Measurements from ENCODE around the gene CALCR.

Gene CALCR

DNA sequence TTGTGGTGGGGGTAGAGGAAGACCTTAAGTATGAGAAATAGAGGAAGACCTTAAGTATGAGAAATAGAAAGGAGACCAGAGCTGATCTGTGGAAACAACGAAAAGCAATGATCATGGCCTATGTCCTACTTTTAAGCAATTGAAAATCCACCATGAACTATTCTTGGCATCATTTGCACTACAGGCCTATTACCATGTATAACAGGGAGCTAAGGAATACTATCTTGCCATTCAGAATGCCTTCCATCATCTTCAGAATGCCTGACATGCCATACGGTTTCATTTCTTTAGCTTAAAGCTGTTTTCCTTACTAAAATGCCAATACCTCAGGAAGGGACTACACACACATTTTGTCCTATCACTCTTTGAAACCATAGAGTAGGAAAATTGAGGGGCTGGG lies 127.0 kb downstream of the CALCR start:
- DNase-seq (ENCODE audit: low read depth), result no peak
- no peak overlapping the region for H3K4me3 ChIP-seq (replicated peaks; ENCODE audit: low read depth, low read length)
- TF ChIP-seq, protein P1, sequence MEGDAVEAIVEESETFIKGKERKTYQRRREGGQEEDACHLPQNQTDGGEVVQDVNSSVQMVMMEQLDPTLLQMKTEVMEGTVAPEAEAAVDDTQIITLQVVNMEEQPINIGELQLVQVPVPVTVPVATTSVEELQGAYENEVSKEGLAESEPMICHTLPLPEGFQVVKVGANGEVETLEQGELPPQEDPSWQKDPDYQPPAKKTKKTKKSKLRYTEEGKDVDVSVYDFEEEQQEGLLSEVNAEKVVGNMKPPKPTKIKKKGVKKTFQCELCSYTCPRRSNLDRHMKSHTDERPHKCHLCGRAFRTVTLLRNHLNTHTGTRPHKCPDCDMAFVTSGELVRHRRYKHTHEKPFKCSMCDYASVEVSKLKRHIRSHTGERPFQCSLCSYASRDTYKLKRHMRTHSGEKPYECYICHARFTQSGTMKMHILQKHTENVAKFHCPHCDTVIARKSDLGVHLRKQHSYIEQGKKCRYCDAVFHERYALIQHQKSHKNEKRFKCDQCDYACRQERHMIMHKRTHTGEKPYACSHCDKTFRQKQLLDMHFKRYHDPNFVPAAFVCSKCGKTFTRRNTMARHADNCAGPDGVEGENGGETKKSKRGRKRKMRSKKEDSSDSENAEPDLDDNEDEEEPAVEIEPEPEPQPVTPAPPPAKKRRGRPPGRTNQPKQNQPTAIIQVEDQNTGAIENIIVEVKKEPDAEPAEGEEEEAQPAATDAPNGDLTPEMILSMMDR (IDR thresholded peaks at IDR 0.05; ENCODE audit: low read length, missing control alignments), result no peak

- TF ChIP-seq, protein P1 (IDR thresholded peaks at IDR 0.05; ENCODE audit: low read length, missing control alignments), result peak; percentile 76
- peak; percentile 52 for DNase-seq (ENCODE audit: low read depth)
- no peak overlapping the region for H3K4me3 ChIP-seq (replicated peaks; ENCODE audit: low read depth, low read length)
Measured at GRCh38 chr7:93442478-93443224, 131.9 kb downstream of the CALCR start.

DNA sequence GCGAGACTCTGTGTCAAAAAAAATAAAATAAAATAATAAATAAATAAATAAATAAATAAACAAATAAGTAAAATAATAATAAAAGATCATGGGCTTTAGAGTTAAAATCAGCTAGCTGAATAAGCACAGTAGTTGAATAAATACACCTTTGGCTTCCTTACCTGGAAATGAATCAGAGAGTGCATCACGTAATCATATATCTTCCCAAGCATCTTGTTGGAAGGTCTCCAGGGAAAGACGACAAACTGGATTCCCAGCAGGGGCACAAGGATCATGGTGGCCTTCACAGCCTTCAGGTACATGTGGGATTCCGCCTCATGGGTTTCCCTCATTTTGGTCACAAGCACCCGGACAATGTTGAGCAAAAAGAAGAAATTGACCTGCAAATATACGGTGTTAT lies 138.7 kb downstream of the CALCR start:
- no peak overlapping the region for H3K4me3 ChIP-seq (replicated peaks; ENCODE audit: low read depth, low read length)
- DNase-seq (ENCODE audit: low read depth), result no peak
- TF ChIP-seq, protein P1 (IDR thresholded peaks at IDR 0.05; ENCODE audit: low read length, missing control alignments), result no peak

DNA sequence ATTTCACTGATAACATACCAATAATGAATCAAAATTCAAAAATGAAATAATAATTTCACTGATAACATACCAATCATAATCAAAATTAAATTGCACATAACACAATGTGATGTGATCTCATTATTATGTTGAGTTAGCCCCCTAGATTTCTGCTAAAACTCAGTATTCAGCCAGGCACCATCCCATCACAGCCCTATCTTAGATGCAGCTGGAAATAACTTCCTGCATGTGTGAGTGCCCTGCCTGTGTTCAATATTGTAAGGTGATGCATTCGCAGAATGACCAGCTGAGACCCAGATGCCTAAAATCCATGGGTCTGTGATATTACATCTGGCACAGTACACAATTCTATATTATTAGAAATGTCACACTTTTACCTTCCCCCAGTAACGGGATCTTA lies 142.4 kb downstream of the CALCR start:
- TF ChIP-seq, protein P1 (IDR thresholded peaks at IDR 0.05; ENCODE audit: low read length, missing control alignments), result no peak
- DNase-seq (ENCODE audit: low read depth), result no peak
- H3K4me3 ChIP-seq (replicated peaks; ENCODE audit: low read depth, low read length), result no peak overlapping the region

GRCh38 chr7:93430917-93431588 lies 143.5 kb downstream of the CALCR start:
- TF ChIP-seq, protein P1 (IDR thresholded peaks at IDR 0.05; ENCODE audit: low read length, missing control alignments), result no peak
- no peak overlapping the region for H3K4me3 ChIP-seq (replicated peaks; ENCODE audit: low read depth, low read length)
- no peak for DNase-seq (ENCODE audit: low read depth)

DNA sequence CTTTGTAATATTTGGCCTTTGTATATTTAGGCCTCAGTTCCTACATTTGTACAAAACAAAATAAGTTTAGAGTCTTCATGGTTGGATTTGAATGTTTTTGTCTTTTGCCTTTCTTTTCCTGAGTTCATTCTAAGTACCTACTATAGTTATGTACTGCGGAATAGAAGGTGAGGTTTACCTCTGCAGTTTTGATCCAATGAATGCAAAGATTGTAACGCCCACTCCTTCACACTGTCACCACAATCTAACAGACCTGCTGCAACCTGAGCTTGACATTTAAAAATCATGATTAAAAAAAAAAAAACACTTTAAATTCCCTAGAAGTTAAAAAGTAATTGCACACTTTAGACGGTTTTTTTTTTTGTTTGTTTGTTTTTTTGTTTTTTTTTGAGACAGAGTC lies 145.0 kb downstream of the CALCR start:
- no peak for DNase-seq (ENCODE audit: low read depth)
- TF ChIP-seq, protein P1 (IDR thresholded peaks at IDR 0.05; ENCODE audit: low read length, missing control alignments), result no peak

More for the DNA sequence above, 145.0 kb downstream of the CALCR start:
- no peak overlapping the region for H3K4me3 ChIP-seq (replicated peaks; ENCODE audit: low read depth, low read length)
